A549 treated with DMSO at 1 μM for 4 hours (cell line): Measurements from ENCODE around the gene ERCC6L2. TPM values are rescaled to one million over a fixed set of nuclear protein-coding genes. Genes with fewer than 3 reads are reported as not detected.

Experiments used
- total RNA-seq: library from RNA; stranded (reverse); fragments of 200-300 nt; extraction: Qiagen RNA extraction; gene quantifications from 5 replicates; pipeline ENCODE4 v1.2.3, GENCODE V29; 2022; ENCODE audit warnings: low read depth

Gene ERCC6L2, protein sequence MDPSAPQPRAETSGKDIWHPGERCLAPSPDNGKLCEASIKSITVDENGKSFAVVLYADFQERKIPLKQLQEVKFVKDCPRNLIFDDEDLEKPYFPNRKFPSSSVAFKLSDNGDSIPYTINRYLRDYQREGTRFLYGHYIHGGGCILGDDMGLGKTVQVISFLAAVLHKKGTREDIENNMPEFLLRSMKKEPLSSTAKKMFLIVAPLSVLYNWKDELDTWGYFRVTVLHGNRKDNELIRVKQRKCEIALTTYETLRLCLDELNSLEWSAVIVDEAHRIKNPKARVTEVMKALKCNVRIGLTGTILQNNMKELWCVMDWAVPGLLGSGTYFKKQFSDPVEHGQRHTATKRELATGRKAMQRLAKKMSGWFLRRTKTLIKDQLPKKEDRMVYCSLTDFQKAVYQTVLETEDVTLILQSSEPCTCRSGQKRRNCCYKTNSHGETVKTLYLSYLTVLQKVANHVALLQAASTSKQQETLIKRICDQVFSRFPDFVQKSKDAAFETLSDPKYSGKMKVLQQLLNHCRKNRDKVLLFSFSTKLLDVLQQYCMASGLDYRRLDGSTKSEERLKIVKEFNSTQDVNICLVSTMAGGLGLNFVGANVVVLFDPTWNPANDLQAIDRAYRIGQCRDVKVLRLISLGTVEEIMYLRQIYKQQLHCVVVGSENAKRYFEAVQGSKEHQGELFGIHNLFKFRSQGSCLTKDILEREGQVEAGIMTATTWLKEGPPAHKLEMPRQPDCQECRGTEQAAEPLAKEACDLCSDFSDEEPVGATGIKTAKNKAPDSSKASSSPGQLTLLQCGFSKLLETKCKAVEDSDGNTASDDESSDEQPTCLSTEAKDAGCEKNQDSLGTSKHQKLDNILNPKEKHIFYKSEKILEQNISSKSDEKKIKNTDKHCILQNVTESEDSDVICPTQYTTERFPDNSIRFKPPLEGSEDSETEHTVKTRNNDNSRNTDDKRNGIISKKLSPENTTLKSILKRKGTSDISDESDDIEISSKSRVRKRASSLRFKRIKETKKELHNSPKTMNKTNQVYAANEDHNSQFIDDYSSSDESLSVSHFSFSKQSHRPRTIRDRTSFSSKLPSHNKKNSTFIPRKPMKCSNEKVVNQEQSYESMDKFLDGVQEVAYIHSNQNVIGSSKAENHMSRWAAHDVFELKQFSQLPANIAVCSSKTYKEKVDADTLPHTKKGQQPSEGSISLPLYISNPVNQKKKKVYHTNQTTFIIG (N-terminal part only)
- total RNA-seq = 10.9 to 16.3 TPM (median 13.7 TPM) in 5 replicates

DNA sequence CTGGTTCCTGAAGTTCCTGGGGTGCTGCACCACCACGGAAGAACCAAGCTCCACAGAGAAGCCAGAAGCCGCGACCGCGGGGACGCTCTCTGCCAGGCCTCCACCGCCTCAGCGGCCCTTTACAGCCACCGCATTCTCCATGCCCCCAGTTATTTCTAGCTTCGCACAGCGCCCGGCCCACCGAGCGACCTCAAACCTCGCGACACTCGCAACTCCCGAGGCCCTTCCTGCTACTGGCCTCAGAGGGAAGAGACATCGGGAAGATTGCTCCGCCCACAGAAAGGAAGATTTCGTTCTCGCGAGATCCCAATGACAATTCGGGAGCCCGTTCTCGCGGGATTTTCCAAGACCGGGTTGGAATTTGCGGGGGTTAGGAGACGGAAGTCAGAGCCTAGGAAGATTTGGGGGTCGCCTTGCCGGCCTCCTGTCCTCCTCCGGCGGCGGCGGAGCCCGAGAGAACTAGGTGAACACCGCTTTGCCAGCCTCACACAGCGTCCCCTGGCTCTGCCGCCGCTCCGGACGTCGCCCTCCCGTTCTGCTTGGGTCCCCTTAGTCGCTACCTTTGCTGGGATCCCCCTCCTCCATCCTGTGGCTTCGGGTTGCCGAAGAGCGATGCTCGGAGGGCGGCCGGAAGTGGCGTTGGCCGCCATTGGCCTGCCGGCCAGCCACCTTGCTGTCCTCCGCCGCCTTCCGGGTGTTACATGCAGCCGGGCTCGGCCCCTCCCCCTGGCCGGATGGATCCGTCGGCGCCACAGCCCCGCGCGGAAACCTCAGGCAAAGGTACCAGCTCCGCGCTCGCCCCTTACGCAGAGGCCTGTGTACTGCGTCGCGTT is at the start of gene ERCC6L2:
TSS of gene ERCC6L2 (plus strand) at position 387 of the 833 bp plus-strand sequence. CDS start at position 735, 348 bp downstream.

